Ovary (tissue), 9 donors: Measurements from ENCODE around the gene RAP1GDS1. TPM values are rescaled to one million over a fixed set of nuclear protein-coding genes. Genes with fewer than 3 reads are reported as not detected.

ENCODE experiments used
- DNase-seq, 5 donors: peaks; one replicate each; pipeline ENCODE4 v3.0.0-alpha.2; 2019 to 2020
- H3K27ac ChIP-seq, 2 donors: fragments of 200-600 bp; one replicate each; pipeline versions ENCODE4 v1.5.1 to v1.8.0; 2019 to 2022
- H3K27me3 ChIP-seq: fragments of 200-600 bp; one replicate; pipeline ENCODE4 v1.8.0; 2022
- H3K36me3 ChIP-seq: fragments of 200-600 bp; sonication (generic); one replicate; pipeline ENCODE4 v1.5.1; 2019
- H3K4me1 ChIP-seq: one replicate; pipeline ENCODE4 v1.8.1; 2013; ENCODE audit warnings: mild to moderate bottlenecking, moderate library complexity; ENCODE audit not compliant: insufficient read depth
- H3K4me3 ChIP-seq: fragments of 200-600 bp; sonication (generic); one replicate; pipeline ENCODE4 v1.5.1; 2017
- H3K9me3 ChIP-seq, 2 donors: fragments of 200-600 bp in 1 of 2; sonication (generic) in 1 of 2; one replicate each; pipeline versions ENCODE4 v1.5.1 to v1.8.1; 2013 to 2019; ENCODE audit warnings: mild to moderate bottlenecking in 1 of 2, moderate library complexity in 1 of 2
- CTCF ChIP-seq, 3 donors: fragments of 450-650 bp in 2 of 3; fragments of 200-600 bp in 1 of 3; IDR thresholded peaks; one replicate each; pipeline versions ENCODE4 v1.5.1 to v1.8.0; 2016 to 2022; ENCODE audit warnings: antibody characterized with exemption in 3 of 3, mild to moderate bottlenecking in 1 of 3
- EP300 ChIP-seq: sonication (generic); formaldehyde crosslinking; IDR thresholded peaks from one replicate; pipeline ENCODE4 v1.6.1; 2017; ENCODE audit warnings: antibody characterized with exemption
- POLR2A ChIP-seq: fragments of 450-650 bp; IDR thresholded peaks from one replicate; pipeline ENCODE4 v1.6.1; 2017; ENCODE audit warnings: antibody characterized with exemption, mild to moderate bottlenecking, moderate library complexity
- WGBS, 3 donors: extraction: QIAGEN DNeasy Blood & Tissue Kit in 1 of 3; methylation state at CpG; one replicate each; pipeline versions ENCODE4 v1.1.5 to v1.1.7; 2013 to 2017; 5-methylcytosine and 5-hydroxymethylcytosine counted together
- intact Hi-C, 4 donors: fragments of 100-400 bp; cut with DNase I; formaldehyde crosslinking; loops; one replicate each; pipeline versions ENCODE4 v1.11.0 to v1.15.1; 2022 to 2023
- polyA plus RNA-seq, 2 donors: library from polyadenylated mRNA; stranded (reverse); fragments of 200-250 nt in 1 of 2; fragments of 350-450 nt in 1 of 2; fragmentation: Illumina TruSeq in 1 of 2; extraction: RNeasy Lipid Tissue Mini Kit (QIAGEN cat#74804) in 1 of 2; gene quantifications; one replicate each; pipeline ENCODE4 v1.2.3, GENCODE V29; 2013 to 2014
- total RNA-seq, 7 donors: library from RNA; depleted of rRNA in 2 of 7; stranded (reverse); fragments of >200 nt in 2 of 7; fragmentation: NEBNext Ultra II Directional in 3 of 7; extraction: Animal tissue kit (Norgen Biotek cat#: 25700) in 3 of 7; gene quantifications; one replicate each; pipeline versions ENCODE4 v1.1.0 to v1.2.4, GENCODE V29; 2016 to 2023
- donor health status: DM: no; HTN: no; CAD: no; lungs with moderate emphysema.
- donor health status: DM: no; HTN: no; CAD: no.
- donor health status: Bipolar disorder and iron deficiency.
- donor health status: DM: yes; HTN: yes; CAD: no.
- donor health status: DM: no; HTN: no; CAD: no.
- donor health status: DM: yes; HTN: yes; CAD: no.

RAP1GDS1 gene
- total and polyA plus RNA-seq, 9 donors: 12.6 to 40.9 (median 24.9) TPM

DNA sequence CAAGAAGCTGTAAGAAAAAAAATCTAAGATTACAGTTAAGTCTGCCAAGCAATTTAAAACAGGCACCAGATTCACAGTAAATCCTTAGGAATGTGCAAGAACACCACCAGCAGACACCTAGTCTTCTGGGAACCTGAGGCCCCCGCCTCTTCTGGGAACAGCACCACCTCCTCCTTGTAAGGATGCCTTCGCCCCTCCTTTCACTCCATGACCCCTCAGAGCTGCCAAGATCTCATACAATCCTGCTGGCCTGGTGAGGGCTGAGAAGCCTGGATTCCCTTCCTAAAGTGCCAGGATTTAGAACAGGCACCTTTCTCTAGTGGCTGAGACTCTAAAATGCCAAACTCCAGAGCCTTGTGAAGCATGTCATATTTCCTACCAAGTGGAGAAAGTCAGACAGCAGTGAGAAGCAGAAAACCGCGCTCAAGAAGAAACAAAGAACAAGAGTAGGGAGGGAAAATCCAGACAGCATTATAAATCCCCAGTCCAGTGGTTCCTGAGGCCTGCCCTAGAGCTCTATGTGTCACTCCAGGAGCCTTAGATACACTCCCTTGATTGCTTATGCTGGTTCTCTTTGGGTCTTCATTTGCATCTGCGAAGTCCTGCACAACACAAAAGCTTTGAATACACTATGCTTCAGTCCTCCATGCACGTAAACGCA, 230.8 kb downstream of the RAP1GDS1 start:
- Histone ChIP-seq H3K4me3 (no peak overlapping the region), H3K36me3 (no peaks in the 10 kb centered on the region), H3K4me1 (peaks cover 13% of the 10 kb centered on the region), H3K27me3 (no peaks in the 10 kb centered on the region), H3K27ac (no peak overlapping the region), H3K9me3 (no peaks in the 10 kb centered on the region)
- TF ChIP-seq POLR2A (no peak), CTCF (IDR thresholded peaks at IDR 0.05) (no peak)
- no peak for DNase-seq
- intact Hi-C loops: no loop called here
- WGBS, 3 donors: 72 to 77% (median 77%) methylated on average over 7 of the region's 7 CpGs

DNA sequence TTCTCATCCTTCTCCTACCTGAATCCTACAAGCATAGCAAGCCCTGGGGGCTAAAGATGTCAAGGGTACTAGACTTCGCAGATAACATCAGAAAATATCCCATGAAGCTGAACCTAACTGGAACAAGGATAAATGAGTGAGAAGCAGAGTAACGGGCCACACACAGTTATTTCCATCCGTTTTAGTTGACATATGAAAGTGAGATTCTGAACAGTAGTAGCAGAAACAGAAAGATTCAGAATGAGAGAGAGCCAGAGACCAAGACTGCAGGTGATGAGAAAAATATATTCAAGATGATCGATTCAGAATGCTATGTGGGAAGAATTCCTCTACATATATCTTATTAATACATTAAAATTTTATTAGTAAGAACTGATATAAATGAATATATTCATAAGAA, 232.1 kb downstream of the RAP1GDS1 start:
- 63 to 74% (median 71%) methylated on average over 4 of the region's 4 CpGs for WGBS, 3 donors
- TF ChIP-seq CTCF (IDR thresholded peaks at IDR 0.05): no peak
- TF ChIP-seq POLR2A: no peak
- TF ChIP-seq EP300: no peak
- Histone ChIP-seq H3K4me3 (no peak overlapping the region), H3K36me3 (no peaks in the 10 kb centered on the region), H3K27me3 (no peaks in the 10 kb centered on the region), H3K9me3 (no peaks in the 10 kb centered on the region), H3K27ac (peak overlapping the region in 1 of 2 donors; percentile 15), H3K4me1 (peaks cover 13% of the 10 kb centered on the region)
- intact Hi-C loops: no loop called here
- no peak for DNase-seq

Other genes with a start within 250 kb of the RAP1GDS1 start
- gene STPG2, start 117.9 kb upstream of the RAP1GDS1 start, total RNA-seq: 1 to 10 TPM in 1 of 7 donors, under 1 TPM in 5, not detected in 1; 0.48 to 1.3 (median 0.74) TPM
- under 1 TPM; 0.06 to 0.22 TPM for gene STPG2, start 117.9 kb upstream of the RAP1GDS1 start, polyA plus RNA-seq